Retinal pigment epithelial cell (primary cell): ENCODE results near the gene MACIR.

Experiments used
- DNase-seq: peaks from one replicate; pipeline ENCODE4 v3.0.0-alpha.2; 2010; ENCODE audit warnings: low read depth
- H3K4me3 ChIP-seq: 2 replicates; pipeline ENCODE4 v1.5.1; 2011; ENCODE audit warnings: mild to moderate bottlenecking, low read length, control low read depth, moderate library complexity
- CTCF ChIP-seq: conservative IDR thresholded peaks from 2 replicates; pipeline ENCODE4 v1.5.1; 2011; ENCODE audit warnings: low read depth, low read length, control low read depth, inconsistent platforms

The MACIR gene

GRCh38 chr5:103298117-103298516, 39.6 kb downstream of the MACIR start:
- TF ChIP-seq CTCF = no peak
- DNase-seq = no peak
- H3K4me3 ChIP-seq = no peak overlapping the region

- H3K4me3 ChIP-seq = no peak overlapping the region
- TF ChIP-seq CTCF = no peak
- no peak for DNase-seq
These were observed 40.1 kb downstream of the MACIR start for GRCh38 chr5:103298607-103299188.

GRCh38 chr5:103305809-103306208, 47.2 kb downstream of the MACIR start:
- no peak overlapping the region for H3K4me3 ChIP-seq

GRCh38 chr5:103307470-103307869, 48.9 kb downstream of the MACIR start:
- H3K4me3 ChIP-seq = no peak overlapping the region
- no peak for DNase-seq
- TF ChIP-seq CTCF = no peak

More at GRCh38 chr5:103305809-103306208, 47.2 kb downstream of the MACIR start:
- no peak for TF ChIP-seq CTCF
- no peak for DNase-seq

- no peak for DNase-seq
- H3K4me3 ChIP-seq = no peak overlapping the region
- TF ChIP-seq CTCF = no peak
These were observed 50.2 kb downstream of the MACIR start for GRCh38 chr5:103308774-103309173.

- no peak for TF ChIP-seq CTCF
- DNase-seq = no peak
- no peak overlapping the region for H3K4me3 ChIP-seq
These were observed 54.5 kb downstream of the MACIR start for GRCh38 chr5:103313056-103313455.

- H3K4me3 ChIP-seq = no peak overlapping the region
- TF ChIP-seq CTCF = no peak
- DNase-seq = no peak
These were observed 56.9 kb downstream of the MACIR start for GRCh38 chr5:103315455-103315854.
